ENCODE data around the gene PPP2R2C. TPM values are rescaled to one million over a fixed set of nuclear protein-coding genes. Genes with fewer than 3 reads are reported as not detected.

PPP2R2C gene
- polyA plus RNA-seq, 10 donors, result 0.24 to 4.2 (median 0.32) TPM

DNA sequence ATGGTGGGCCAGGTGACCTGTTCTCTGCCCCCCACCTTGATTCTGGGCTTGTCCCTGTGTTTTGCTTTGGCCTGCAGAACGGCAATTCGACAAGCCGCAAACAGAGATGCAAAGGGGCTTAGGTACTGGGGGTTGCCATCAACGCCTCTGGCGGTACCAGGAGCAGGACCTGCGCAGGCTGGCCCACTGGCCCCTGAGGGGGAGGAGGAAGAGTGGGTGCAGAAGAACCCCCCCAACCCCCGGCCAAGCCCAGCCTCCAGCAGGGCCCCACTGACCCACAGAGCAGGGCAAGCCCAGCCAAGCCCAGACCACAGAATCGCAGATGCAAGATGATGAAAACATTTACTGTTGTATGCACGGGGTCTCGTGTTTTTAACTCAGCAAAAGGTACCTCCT is 89.4 kb downstream of the PPP2R2C start:
- no peak for DNase-seq

DNA sequence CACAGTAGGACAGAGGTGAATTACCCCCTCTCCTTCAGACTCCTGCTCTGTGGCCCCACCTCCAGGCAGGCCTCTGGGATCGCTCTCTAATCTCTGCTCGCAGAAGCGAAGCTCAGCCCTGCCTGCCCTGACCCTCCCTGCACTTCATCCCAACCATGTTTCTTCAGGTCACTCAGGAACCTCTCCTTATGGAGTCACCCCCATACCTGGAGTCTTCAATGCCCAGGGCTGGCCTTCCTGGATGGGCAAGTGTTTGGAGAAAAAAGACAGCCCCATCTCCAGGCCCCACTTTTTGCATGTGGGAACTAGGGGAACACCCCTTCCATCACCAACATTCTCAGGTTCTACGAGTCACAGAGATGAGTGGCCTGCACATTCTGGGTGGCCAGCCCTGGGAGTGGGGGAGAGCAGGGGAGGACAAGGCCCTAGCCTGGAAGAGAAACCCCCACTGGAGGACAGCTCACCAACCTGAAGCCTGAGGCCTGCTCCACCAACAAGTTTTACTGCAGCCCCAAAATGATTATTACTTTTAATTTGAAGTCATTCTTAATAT is 90.8 kb downstream of the PPP2R2C start:
- no peak for DNase-seq

DNA sequence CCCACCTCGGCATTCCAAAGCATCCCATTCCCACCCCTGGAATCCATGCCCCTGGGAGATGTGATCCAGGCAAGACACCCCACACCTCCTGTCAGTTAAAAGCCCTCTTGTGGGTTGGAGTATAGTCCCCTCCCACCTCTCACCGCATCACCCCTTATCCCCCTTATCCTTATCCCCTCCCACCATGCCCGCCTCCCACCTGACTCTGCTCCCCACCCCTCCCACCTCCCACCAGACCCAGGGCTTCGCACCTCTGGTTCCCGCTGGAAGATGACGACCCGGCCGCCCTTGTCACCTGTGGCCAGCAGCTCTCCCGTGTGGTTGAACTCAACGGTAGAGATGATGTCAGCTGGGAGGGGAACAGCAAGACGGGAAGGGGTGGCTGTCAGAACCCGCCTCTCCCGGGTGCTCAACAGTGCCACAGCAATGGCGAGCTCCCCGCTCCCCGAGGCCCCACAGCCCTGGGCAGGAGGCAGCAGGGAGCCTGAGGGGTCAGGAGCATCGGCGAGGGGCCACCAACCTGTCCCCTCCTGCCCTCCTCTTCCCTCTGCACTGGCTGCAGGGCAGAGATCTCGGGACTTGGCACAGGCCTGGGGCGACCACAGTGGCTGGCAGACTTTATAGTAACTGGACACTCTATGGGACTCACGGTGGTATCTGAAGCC is 91.5 kb downstream of the PPP2R2C start:
- no peak for DNase-seq

DNA sequence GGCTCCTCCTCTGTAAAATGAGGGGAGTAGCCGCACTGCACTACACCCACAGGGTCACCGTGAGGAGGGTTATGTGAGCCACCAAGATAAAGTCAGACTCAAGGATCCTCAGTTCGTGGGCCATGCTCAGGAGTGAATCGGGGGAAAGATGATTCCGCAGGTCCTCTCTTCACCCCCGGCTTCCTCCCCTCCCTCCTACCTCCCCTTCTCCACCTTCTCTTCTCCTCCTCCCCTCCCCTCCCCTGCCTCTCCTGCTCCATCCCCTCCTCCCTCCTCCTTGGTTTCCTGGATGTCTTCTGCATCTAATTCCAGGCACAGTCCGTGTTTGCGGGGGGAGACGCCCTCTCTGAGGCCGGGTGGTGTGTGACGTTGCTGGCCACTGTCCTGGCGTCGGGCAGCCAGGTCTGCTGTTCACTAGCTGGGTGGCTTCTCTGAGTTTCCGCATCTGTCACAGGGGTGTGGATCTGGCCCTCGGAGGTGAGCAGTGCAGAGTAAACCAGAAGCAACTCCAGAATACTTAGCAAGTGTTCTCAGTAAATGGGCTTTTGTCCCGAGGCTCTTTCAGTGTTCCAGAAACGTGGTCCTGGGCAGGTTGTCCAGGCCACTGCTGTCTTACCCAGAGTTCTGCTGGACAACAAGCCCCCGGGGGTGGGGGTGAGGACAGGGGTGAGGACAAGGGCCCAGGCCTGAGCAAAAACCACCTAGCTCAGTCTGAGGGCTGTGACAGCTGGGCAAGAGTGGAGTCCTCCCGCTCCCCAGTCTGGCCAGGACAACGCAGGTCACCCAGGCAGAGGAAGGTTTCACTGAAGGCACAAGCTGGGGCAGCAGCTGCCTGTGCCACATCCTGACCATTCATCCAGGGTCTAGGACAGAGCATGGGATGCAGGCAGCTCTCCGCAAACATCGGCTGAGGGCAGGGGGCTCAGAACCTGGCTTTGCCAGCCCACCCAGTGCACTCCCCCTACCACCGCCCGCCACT is 92.4 kb downstream of the PPP2R2C start:
- no peak for DNase-seq

DNA sequence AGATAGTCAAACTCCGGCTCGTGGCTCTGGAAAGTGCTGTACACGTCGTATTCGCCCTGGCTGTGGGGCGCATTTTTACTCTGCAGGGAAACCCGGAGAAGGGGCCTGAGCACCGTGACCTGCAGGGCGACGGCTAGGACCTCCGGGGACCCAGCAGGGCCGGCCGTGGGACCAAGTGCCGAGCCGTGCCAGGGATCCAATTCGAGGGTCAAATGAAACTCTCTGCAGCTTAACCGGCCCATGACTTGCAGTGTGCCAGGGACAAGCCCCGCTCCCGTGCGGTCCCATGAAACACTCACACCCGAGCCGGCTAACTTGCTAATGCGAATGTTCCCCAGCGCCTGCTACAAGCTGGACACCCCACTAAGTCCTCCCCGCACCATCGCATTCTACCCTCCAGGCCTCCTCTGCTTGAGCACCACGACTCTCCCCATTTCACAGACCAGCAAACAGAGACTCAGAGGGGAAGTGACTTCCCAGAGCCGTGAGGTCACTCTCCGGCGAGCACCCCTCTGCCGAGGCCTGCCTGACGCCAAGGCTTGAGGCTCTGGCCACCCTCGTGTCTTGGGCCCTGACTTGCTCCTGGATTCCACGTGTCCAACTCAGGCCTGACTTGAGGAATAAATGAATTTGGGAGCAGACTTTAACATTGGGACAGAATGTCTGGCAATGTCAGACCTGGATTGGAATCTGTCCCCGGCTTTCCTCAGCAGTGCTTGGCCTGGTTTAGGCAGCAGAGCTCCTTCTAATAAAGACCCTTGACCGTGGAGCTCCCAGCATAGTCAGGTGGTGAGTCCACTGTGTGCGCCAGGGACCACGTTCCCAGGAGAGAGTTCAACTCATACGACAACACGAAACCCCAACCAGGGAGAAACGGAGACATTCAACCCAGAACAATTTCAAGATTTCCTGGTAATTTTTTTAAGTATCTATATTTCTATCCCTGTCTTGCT is 93.6 kb downstream of the PPP2R2C start:
- no peak for DNase-seq

DNA sequence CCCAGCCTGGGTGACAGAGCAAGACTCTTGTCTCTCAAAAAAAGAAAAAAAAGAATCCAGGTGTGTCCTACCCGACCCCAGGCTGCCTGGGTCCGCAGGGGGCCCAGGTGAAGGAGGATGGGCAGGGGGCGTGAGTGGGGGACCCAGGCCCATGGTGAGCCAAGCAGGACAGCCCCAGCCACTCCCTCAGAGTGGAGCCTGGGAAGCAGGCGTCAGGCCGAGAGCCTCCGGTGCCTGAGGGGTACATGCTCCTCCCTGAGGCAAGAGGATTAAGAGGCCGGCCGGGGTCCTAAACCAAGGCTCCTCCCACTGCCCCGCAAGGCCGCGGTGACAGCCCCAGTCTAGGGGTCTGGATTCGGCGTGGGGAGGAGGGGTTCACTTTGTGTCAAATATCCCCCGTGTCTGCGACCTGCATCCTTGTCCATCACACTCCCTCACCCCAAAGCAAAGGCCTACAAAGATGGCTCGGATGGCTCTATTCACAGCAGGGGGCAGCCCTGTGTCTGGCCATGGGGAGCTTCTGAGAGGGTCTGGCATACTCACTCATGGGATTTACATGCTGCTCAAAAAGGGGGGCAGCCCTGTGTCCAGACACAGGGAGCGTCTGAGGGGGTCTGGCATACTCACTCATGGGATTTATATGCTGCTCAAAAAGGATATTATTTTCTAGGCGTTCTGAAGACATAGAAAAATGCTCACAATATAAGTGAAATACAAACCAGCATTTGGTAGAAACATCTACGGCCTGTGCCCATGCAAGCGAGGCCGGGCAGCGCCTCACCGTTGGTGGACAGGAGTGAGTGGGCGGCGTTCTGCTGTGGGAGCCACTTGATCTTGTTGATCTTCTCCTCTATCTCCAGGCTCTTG is 94.6 kb downstream of the PPP2R2C start:
- DNase-seq, result no peak

DNA sequence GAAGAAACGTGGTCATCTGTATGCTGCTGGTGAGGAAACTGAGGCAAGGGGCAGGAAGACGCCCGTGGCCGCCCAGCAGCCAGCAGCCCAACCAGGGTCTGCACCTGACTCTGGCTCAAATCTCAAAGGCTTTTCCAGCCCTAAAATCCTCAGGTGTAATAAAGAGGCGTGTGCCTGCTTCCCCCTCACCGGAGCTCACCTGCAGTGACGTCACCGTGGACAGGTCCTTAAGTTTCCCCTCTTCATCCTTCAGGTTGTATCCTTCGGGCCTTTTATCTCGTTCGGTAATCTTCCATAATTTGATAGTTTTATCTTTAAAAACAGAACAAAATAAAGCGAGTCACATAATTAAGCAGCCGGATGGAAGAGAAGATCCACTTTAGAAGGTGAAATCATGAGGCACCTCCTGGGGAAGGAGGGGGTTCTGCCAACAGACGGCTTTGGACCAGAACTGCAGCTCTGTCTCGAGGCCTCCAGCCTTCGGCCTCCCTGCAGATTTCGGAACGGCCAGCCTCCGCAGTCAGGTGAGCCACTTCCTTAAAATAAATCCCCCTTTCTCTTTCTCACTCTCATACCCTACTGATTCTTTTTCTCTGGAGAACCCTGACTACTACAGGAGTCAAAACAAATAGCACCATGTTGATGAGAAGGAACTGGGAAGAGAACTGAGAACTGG is 96.7 kb downstream of the PPP2R2C start:
- no peak for DNase-seq

DNA sequence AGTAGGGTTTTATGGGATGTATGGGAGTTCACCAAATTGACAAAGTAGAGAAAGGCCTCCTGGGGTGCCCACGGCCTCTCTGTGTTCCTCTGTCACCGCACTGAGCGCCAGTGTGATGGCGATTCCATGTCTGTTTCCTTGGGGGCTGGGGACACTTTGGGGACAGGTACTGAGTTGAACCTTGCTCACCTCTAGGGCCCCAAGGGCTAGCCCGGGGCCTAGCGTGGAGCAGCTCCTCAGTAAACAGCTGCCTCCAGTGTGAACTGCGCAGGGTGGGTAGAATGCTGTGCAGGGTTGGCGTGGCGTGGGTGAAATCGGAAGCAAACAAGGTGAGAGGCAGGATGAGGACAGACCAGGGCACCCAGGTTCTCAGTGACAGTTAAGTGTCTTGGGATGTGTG is 97.8 kb downstream of the PPP2R2C start:
- DNase-seq, result no peak

DNA sequence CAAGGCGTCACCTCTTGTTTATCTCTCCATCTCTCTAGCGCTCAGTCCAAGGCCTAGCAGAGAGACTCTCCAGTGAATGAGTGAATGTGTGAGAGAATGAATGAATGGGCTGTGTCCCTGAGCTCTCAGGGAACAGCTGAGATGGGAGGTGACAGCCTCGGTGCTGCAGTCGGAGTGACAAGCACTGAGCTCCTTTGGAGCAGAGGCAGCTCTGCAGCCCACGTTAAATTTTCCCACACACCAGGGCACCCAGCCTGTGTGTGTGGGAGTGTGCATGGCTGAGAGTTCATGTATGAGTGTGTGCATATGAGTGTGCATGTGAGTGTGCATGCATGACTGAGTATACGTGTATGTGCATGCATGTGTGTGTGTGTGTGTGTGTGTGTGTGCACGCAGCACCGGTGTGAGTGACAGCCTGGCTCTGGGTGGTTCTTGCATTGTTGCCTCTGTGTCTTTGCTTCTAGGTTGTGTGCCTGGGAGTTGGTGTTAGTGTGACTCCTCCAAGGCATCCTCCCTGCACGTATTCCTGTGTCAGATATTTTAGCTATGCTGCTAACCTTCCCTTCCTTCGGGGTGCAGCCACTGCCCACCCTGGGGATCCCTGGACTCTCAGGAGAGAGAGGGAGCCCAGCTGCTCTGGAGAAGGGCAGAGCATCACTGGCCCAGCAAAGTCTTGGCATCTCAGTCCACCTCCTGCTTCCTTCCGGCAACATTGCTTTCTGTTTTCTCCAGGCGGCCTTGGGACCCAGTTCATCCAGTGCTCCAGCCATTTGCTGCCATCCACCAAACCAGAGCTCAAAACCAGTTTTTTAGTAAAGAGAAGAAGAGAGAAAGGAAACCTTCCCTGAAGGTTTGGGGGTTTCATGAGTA is 98.6 kb downstream of the PPP2R2C start:
- no peak for DNase-seq

DNA sequence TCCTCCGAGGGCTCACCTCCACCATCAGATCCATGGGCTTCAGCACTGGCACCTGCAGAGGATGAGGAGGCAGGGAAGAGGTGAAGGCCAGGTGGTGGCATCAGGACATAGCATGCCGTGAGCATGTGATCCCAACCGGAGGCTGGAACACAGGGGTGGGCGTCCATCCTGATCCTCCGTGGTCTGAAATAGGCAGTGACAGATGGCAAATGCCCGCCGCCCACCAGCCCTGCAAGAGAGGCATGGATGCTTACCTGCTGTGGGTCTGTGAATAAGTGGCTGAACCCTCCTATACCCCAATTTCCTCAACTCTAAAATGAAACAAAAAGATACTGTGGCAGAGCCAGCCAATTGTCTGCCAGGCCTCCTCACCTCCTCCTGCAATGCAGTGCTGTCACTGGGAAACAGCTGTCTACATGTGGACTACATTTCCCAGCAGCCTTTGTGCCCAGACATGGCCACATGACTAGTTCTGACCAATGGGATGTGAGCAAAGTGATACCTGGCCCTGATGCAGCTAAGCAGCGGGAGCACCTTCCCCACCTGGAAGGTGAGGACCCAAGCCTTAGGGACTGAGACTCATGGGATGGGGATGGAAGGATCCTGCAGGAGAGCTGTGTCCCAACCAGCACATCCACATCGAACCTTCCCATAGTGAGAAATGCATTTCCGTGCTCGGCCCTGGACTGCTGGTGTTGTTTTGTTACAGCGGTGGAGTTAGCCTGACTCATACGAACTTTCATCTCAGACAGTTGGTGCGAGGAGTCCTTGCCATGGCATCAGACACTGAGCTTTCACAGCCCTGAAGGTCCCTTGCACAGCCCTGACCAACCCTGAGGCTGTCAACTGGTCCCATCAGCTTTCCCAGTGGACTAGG is 99.5 kb downstream of the PPP2R2C start:
- DNase-seq, result peak in 2 of 3 donors; percentile 10 to 25

DNA sequence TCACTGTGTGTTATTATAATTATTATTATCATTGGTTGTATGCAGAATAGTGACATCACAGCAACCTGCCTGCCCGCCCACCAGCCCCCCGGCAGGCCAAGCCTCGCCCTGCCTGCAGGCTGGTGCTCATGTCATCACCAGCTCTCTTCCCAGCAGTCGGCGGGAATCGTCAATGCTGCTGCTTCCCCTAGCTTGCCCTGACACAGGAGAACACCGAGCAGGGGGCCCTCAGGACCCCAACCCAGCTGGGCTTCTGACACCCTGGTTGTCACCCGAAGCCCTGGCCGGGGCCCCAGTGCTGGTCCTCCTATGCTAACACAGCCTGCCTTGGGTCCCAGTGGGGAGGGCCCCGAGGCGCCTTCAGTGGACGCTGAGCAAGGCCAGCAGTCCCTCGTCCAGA is 100.6 kb downstream of the PPP2R2C start:
- DNase-seq, result no peak

DNA sequence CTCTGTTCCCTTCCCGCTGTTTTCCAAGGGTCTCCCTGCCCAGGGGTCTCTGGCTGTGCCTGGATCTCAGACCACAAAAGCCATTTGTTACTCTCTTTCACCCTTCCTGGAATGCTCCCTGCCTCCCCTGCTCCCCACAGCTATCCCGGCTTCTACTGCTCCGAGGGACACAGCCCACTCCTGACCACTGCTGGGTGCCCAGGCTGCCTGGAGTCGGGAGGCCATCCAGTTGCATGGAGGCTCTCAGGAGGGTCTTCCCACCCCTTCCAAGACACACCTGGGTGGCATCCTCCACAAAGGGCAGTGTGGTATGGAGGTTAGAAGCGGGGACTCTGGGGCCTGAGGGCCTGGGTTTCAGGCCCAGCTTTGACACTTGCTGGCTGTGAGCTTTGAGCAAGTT is 101.1 kb downstream of the PPP2R2C start:
- DNase-seq, result no peak

DNA sequence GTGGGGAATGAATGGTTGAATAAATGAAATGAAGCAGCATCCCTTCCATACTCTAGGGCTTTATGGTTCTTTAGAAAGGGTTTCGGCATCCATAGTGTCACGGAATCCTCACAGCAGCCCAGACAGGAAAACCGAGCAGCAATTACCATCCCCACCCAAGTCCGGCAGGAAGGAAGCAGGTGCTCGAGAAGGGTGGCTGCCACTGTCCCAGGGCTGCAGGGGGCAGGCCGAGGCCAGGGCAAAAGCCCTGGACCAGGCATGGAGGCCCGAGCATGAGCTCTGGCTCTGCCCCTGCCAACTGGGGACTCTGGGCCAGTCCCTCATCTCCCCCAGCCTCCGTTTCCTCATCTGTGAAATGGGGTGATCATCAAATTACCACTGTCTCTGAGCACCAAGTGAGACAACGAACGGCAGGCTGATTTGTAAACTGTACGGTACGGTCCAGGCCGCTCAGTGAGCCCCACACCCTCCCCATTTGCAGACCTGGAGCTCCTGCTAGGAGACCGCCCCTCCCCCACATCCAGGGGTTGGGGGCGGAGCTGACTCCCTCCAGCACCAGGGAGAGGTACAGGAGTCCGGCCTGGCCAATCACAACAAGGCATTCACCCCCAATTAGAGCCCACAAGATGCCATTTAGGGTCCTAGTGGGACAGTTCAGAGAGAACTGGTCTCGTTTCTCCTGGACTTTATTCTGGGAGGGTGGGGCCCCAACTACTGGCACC is 102.3 kb downstream of the PPP2R2C start:
- no peak for DNase-seq

DNA sequence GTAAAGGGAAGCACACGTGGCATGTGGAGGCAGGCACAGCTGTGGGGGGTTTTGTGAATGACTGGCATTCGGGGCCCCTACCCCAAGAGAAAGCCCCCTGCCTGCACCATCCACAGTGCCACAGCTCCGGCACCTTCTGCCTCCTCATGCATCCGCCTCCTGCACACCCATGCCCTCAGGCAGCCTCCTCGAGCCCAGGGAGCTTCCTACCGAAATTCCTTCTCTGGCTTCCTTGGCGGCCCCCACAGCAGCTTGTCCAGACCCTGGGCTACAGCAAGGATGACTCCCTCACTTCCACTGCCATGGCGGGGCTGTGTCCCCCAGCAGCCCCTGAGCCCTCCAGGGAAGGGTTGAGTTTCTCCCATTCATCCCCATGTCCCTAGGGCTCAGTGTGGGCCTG is 102.9 kb downstream of the PPP2R2C start:
- no peak for DNase-seq

DNA sequence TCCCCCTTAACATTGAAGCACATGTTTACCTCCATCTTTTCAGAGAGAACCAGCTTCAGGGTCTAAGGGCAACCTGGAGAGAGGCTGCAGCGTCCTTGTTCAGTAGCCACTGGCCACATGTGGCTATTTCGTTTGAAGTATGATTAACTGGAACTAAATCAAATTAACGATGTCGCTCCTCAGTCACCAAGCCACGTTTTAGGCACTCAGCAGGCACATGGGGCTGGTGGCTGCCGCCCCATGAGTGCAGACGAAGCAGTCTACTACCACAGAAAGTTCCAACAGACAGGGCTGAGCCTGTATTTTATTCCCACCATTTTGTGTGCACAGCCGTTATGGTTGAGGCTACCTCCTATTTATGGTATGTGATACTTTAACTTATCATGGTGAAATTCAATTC is 103.4 kb downstream of the PPP2R2C start:
- DNase-seq, result no peak

DNA sequence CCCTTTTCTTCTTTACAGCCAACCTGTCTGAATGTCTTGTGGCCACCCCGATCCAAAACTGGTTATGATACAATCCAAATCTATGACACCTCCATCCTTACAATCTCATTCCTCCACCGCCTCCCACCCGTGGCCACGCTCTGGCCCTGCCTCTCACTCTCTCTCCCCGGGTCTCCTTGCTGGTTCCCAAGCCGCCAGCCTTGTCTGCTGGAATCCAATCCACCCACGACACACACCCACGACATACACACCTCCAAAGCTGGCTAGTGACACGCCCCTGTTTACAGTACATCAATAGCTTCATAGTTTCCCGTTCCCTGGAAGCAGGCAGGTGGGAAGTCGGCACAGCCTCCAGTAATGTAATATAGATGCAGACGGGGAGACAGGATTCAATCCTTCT is 103.8 kb downstream of the PPP2R2C start:
- no peak for DNase-seq

DNA sequence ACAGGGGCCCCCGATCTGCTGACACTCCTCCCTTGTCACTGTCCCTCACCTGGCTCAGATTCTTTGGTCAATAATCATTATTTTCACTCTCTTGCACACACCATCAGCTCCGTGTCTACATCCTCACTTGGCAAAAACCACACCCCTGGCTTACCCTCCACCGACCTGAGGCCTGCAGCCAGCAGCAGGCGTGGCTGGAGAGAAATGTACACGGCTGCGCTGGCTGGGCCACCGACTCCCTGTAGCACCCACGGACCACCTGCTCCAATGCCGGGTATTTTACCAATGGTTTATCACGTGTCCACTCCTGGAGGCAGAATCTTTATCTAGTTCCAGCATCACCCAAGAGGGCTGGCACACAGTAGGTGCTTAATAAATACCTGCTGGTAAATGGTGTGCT is 104.3 kb downstream of the PPP2R2C start:
- no peak for DNase-seq
